Measurements from ENCODE around the gene ADAMTSL1. TPM values are rescaled to one million over a fixed set of nuclear protein-coding genes. Genes with fewer than 3 reads are reported as not detected.

Gene ADAMTSL1
- total RNA-seq, 1 experiment from 2014 or later: not detected

DNA sequence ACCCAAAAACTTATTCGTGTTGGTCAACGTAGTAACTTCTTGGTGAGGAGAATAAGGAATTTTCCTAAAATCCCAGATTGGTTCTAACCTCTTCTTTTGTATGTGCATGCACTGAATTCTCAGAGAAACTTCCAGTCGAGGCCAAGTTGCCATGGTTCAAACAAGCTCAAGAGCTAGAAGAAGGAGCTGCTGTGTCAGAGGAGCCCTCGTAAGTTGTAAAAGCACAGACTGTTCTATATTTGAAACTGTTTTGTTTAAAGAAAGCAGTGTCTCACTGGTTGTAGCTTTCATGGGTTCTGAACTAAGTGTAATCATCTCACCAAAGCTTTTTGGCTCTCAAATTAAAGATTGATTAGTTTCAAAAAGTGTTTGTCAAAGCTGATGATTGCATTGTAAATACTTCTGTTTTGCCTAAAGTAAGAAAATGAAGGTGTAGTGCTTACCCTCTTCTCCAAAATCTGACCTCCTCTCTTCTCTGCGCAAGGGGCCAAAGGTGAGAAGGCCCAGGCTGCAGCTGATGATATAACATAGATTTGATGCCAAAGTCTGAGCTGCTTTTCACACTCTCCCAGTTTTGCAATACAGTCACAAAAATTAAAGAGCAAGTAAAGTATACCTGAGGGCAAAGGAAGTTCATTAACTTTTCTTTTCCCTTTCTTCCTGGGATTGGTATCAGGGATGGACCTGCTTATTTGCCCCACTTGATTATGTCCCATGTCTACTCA, 210.8 kb downstream of the ADAMTSL1 start:
- POLR2A ChIA-PET: no interaction called here
- ATAC-seq (no peak), DNase-seq (ENCODE audit: low read depth, low spot score) (no peak)
- TF ChIP-seq, protein P1, sequence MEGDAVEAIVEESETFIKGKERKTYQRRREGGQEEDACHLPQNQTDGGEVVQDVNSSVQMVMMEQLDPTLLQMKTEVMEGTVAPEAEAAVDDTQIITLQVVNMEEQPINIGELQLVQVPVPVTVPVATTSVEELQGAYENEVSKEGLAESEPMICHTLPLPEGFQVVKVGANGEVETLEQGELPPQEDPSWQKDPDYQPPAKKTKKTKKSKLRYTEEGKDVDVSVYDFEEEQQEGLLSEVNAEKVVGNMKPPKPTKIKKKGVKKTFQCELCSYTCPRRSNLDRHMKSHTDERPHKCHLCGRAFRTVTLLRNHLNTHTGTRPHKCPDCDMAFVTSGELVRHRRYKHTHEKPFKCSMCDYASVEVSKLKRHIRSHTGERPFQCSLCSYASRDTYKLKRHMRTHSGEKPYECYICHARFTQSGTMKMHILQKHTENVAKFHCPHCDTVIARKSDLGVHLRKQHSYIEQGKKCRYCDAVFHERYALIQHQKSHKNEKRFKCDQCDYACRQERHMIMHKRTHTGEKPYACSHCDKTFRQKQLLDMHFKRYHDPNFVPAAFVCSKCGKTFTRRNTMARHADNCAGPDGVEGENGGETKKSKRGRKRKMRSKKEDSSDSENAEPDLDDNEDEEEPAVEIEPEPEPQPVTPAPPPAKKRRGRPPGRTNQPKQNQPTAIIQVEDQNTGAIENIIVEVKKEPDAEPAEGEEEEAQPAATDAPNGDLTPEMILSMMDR (IDR thresholded peaks at IDR 0.05): no peak
- TF ChIP-seq, protein P2, sequence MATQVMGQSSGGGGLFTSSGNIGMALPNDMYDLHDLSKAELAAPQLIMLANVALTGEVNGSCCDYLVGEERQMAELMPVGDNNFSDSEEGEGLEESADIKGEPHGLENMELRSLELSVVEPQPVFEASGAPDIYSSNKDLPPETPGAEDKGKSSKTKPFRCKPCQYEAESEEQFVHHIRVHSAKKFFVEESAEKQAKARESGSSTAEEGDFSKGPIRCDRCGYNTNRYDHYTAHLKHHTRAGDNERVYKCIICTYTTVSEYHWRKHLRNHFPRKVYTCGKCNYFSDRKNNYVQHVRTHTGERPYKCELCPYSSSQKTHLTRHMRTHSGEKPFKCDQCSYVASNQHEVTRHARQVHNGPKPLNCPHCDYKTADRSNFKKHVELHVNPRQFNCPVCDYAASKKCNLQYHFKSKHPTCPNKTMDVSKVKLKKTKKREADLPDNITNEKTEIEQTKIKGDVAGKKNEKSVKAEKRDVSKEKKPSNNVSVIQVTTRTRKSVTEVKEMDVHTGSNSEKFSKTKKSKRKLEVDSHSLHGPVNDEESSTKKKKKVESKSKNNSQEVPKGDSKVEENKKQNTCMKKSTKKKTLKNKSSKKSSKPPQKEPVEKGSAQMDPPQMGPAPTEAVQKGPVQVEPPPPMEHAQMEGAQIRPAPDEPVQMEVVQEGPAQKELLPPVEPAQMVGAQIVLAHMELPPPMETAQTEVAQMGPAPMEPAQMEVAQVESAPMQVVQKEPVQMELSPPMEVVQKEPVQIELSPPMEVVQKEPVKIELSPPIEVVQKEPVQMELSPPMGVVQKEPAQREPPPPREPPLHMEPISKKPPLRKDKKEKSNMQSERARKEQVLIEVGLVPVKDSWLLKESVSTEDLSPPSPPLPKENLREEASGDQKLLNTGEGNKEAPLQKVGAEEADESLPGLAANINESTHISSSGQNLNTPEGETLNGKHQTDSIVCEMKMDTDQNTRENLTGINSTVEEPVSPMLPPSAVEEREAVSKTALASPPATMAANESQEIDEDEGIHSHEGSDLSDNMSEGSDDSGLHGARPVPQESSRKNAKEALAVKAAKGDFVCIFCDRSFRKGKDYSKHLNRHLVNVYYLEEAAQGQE (IDR thresholded peaks at IDR 0.05; ENCODE audit: insufficient read depth in 1 of 2, low read depth in 2 of 2, low read length in 1 of 2): no peak
- TF ChIP-seq POLR2AphosphoS5 (IDR thresholded peaks at IDR 0.05; ENCODE audit: low read depth, low read length): no peak
- TF ChIP-seq TCF7L2 (IDR thresholded peaks at IDR 0.05; ENCODE audit: low read depth, low read length): no peak
- no peak for TF ChIP-seq SIN3A (IDR thresholded peaks at IDR 0.05; ENCODE audit: borderline replicate concordance, insufficient read depth, low read depth, low read length)
- Histone ChIP-seq H3K9me3 (ENCODE audit: control insufficient read depth, insufficient read depth, low read depth, low read length) (no peaks in the 10 kb centered on the region), H3K4me1 (ENCODE audit: control insufficient read depth, insufficient read depth, low read length) (no peaks in the 10 kb centered on the region), H3K27ac (ENCODE audit: low read length) (no peak overlapping the region), H3K4me3 (ENCODE audit: low read depth in 2 of 2, low read length in 2 of 2) (no peak overlapping the region), H3K36me3 (ENCODE audit: control insufficient read depth, insufficient read depth, low read length) (no peaks in the 10 kb centered on the region), H3K27me3 (ENCODE audit: control insufficient read depth, insufficient read depth, low read length) (no peaks in the 10 kb centered on the region)
- no TSS peak for BruUV-seq (replicated peaks)
- intact Hi-C loops (cut with micrococcal nuclease; ENCODE audit: unreplicated experiment): no loop called here
- CTCF ChIA-PET: no interaction called here
- in situ Hi-C loops (cut with HindIII; ENCODE audit: low pct_unique_long_range_greater_than_20kb, low sequenced_read_pairs): no loop called here

GRCh38 chr9:18688581-18689565, 214.9 kb downstream of the ADAMTSL1 start:
- intact Hi-C loops (cut with micrococcal nuclease; ENCODE audit: unreplicated experiment): no loop called here
- CTCF ChIA-PET: no interaction called here
- in situ Hi-C loops (cut with HindIII; ENCODE audit: low pct_unique_long_range_greater_than_20kb, low sequenced_read_pairs): no loop called here
- POLR2A ChIA-PET: no interaction called here
- no peaks in the 10 kb centered on the region for H3K4me1 ChIP-seq (ENCODE audit: control insufficient read depth, insufficient read depth, low read length)
- no peak for ATAC-seq
- TF ChIP-seq, protein P1 (IDR thresholded peaks at IDR 0.05): no peak
- TF ChIP-seq POLR2AphosphoS5 (IDR thresholded peaks at IDR 0.05; ENCODE audit: low read depth, low read length) (no peak), TCF7L2 (IDR thresholded peaks at IDR 0.05; ENCODE audit: low read depth, low read length) (no peak), SIN3A (IDR thresholded peaks at IDR 0.05; ENCODE audit: borderline replicate concordance, insufficient read depth, low read depth, low read length) (no peak)
- TF ChIP-seq, protein P2 (IDR thresholded peaks at IDR 0.05; ENCODE audit: insufficient read depth in 1 of 2, low read depth in 2 of 2, low read length in 1 of 2): no peak
- BruUV-seq (replicated peaks): no TSS peak
- H3K36me3 ChIP-seq (ENCODE audit: control insufficient read depth, insufficient read depth, low read length): no peaks in the 10 kb centered on the region
- H3K27ac ChIP-seq (ENCODE audit: low read length): no peak overlapping the region
- no peaks in the 10 kb centered on the region for H3K27me3 ChIP-seq (ENCODE audit: control insufficient read depth, insufficient read depth, low read length)
- H3K4me3 ChIP-seq (ENCODE audit: low read depth in 2 of 2, low read length in 2 of 2): no peak overlapping the region
- no peaks in the 10 kb centered on the region for H3K9me3 ChIP-seq (ENCODE audit: control insufficient read depth, insufficient read depth, low read depth, low read length)
- DNase-seq (ENCODE audit: low read depth, low spot score): no peak

Measured in Panc1 (cell line).